Cortex of kidney (tissue), 1 donor: ENCODE data around the gene RAB20.
"Not testable (repeated sequence)": the region's sequence is repeated elsewhere in the genome, so short reads cannot be mapped to it uniquely, and the experiment has no call there.

Experiments used
- DNase-seq: peaks from one replicate; lab custom pipeline; 2025; lab: John Stamatoyannopoulos, UW

RAB20 gene

DNA sequence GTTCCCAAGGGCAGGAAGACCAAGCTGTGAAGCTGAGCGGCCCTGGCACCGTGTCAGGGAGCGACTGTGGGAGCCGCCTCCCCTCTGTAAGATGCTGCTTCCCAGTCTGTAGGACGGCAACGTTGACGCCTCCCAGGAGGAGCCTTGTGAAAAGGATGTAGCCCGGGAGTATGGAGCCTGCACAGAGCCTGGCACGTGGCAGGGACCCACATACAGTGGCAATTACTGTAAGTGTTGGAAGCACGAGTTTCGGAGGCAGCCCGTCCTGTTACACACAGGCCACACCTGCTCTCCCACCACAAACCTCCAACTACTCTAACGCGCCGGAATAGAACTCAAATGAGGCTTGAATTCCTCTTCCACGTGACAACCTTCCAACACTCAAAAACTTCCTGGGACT, 6.6 kb downstream of the RAB20 start:
- DNase-seq = no peak

DNA sequence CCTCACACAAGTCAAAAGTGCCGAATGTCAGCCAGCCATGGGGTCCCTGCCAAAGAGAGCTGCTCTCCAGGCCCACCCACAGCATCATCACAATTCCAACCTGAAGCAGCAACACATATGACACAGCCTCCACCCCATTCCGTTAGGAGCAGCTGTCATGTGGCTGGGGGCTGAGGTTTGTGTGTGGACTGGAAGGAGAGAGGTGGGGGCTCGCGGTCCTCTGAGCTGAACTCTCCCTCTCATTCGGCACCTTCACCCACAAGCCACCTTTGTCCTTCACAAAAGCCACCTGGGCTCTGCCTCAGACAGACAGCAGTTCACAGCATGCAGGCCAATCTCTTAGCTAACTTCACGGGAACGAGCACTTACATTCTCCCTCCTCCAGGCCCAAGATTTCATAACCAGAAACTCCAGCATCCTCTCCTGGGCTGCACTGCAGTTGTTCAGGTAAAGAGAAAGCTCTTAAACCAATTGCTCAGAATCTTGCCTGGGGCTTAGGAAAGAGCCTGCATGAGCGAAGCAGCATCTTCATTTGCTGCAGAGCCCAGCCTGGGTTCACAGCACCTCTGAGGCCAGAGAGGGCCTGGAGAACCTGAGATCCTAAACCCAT, 7.2 kb downstream of the RAB20 start:
- no peak for DNase-seq

DNA sequence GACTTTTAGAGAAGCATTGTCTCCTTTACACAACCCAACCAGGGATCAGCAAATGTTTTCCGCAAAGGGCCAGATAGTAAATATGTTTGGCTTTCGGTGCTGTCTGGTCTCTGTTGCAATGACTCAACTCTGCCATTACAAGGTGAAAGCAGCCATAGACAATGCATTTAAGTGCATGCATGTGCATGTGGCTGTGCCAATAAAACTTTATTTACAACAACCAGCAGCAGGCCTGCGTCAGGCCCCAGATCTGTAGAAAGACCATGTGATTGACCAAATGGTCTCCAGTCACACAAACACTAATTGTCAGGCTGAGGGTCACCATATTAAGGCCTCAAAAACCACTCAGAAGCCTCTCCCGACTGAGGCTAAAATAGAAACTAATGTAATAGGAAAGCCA, 8.1 kb downstream of the RAB20 start:
- no peak for DNase-seq

DNA sequence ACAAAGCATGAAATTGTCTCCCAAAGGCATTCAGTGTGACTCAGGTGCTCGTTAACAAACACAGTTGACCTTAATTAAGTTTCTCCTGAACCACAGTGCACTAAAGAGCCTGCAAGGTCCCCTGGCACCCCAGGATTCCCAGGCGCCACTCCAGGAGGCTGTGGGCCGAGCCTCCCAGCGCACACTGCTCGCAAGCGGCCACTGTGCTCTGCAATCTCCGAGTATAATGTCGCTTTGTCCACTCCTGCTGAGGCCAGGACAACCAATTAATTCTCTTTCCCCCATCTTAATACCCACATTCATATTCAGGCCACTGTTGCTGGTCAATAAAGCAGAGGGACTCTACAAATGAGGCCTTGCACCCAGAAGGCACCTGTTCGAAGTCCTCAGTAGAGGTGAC, 8.8 kb downstream of the RAB20 start:
- no peak for DNase-seq

DNA sequence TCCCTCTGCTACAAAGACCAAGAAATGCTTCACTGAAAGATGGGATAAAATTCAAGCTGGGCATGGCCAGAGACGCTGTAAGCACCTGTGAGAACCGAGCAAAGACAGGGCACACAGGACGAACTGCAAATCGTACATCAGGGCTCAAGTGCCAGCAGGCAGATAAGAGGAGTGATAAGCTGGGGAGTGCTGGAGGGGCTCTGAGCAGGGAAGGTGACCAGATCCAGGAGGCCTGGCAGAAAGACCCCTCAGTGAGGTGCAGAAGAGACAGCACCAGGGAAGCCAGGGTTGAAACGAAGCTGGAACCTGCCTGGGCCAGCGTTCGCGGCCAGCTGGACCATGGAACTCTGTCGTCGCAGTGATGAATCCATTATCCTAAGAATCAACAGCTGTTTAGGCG, 10.2 kb downstream of the RAB20 start:
- DNase-seq = no peak

DNA sequence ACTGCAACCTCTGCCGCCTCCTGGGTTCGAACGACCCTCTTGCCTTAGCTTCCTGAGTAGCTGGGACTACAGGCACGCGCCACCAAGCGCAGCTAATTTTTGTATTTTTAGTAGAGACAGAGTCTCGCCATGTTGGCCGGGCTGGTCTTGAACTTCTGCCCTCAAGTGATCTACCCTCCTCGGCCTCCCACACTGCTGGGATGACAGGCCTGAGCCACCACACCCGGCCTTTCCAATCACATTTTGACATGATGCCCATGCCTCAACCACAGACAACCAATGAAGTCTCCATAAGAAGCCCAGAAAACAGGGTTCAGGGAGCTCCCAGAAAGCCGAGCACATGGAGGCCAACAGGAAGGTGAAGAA, 11.7 kb downstream of the RAB20 start:
- DNase-seq = no peak

DNA sequence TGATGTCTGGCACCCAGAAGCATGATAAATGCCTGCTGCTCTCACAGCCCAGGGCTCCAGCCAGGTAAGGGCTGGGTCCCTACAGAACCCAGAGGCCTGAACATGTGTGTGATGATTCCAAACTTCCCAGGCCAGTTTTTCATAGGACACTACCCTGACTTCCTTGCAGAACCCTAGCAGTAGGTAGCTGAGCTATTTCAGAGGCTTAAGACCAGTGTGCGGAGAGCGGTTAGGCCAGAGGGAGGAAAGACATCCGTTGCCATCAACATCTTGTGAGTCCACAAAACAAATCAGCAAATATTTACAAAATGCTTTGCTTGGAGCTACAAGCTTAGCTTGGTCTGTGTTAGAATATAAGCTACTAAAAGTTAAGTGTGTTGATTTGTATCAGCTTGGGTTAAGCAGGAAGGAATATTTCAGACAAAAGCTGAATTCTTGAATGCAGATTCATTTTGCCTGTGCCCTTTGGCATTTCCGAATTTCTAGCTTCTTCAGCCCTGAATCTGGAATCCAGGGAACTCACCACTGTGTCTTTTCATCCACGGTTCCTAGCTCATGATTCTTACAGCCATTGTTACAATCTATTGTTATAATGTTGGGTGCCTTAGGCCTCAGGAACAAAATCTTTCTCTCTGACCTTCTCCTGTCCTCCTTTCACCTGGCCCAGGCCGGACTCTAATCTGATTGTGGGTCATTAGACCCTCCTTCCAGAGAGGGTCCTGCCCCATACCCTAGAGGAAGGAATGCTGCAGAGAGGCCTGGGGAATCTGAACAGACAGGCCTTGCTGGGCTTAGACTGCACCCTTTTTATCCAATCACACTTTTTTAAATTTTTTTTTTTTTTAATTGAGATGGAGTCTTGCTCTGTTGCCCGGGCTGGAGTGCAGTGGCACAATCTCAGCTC, 12.4 kb downstream of the RAB20 start:
- DNase-seq = no peak

DNA sequence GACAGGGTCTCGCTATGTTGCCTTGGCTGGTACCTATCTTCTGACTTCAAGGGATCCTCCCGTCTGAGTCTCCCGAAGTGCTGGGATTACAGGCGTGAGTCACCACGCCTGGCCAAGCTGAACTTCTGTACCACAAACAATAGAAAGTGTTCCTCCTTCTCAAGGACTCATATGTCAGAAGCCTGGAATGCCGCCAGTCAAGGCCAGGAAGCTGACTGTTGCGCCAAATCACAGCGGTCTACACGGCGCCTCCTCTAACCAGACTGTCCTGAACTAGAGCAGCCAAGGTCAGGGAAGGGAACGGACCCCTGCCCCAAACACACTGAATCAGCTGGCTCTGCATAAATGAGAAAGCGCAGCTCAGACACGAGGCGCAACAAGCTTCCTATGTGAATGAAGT, 14.6 kb downstream of the RAB20 start:
- DNase-seq = no peak

DNA sequence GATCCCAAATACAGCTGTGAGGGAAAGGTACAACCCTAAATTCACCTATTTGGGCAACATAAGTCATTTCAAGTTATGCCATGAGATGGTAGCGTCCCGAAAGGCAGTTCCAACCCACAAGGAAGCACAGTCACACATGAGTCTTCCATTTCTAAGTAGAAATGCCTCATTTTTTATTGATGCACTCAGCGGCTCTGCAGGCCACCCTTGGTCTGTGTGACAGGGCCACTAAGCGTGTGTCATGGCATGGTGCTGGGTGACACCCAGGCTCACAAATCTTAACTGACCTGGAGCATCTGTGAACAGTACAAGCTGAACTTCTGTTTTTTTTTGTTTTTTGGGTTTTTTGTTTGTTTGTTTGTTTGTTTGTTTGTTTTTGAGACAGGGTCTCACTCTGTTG, 15.1 kb downstream of the RAB20 start:
- DNase-seq = no peak

DNA sequence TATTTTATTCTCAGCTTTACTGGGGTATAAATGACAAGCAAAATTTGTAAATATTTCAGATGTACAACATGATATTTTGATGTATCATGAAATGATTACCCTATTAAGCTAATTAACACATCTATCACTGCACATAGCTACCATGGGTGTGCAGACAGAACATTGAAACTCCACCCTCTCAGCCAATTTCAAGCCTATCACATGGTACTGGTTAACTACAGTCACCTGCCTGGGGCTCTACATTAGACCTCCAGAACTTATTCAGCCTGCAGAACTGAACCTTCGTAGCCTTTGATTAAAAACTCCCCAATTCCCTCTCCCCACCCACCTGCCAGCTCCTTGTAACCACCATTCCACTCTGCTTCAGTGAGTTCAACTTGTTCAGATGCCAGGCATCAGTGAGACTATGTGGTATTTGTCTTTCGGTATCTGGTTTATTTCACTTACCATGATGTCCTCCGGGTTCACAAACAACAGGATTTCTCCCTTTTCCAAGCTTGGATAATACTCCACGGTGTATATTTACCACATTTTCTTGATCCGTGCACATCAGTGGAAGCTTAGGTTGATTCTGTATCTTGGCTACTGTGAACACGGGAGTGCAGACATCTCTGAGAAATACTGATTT, 19.2 kb downstream of the RAB20 start:
- no peak for DNase-seq

DNA sequence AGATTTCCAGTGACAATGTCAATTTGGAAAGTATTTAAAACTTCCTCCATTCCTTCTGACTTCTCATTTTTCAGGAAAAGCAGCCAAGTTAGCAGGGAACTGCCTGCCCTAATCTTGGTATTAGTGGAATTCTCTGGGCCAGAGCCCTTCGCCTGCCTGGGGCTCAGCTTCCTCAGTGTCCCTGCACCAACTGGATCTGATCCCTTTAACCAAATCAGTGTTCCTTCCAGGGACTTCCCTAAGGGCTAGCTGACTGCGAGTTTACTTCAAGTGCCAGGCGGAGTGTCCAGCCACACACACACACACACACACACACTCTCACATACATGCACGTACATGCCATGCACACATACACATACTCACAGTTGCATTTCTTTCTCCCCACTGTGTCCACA, 20.0 kb downstream of the RAB20 start:
- DNase-seq = no peak

DNA sequence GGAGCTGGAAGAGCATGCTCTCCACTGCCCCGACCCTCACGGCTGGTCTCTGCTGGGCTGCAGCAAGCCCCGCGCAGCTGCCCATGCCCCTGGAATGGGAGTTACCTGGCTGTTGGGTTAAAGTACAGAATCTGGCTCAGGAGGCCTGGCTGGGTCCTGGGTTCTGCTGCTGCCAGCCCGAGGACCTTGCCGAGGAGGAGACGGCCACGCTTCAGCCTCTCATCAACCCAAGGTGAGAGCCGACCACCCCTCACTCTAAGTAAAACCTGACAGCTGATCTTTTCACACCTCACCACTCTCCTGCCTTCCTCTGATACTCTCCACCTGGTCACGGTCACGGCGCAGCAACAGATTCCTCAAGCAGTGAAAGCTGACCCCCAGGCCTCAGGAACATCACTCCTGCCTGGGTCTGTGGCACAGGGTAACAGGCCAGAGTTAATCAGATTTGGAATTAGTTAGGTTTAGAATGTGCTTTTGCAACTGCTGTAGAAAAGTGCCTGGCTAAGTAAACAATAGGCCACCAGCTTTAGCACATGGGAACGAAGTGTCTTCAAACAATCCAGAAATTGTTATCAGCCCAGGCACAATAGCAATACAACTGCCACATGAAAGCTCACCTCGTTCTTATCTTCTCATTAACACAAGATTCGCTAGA, 20.5 kb downstream of the RAB20 start:
- DNase-seq = no peak

DNA sequence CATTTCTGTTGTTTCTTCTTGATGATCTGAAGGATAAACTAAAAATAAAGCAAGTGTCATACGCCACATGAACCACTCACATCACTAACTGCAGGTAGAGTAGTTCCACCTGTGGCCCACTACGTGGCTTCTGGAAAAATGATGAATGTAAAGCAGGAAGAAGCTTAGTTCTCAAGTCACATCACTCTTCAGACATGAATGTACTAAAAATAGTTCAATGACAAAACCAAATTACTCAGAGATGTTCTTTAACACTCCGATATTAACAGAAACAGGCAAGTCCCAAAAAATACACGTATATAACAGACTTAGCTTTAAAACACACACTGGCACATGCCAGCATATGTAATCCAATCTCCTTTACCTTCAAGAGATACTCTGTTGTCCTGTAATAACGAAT, 21.6 kb downstream of the RAB20 start:
- no peak for DNase-seq

DNA sequence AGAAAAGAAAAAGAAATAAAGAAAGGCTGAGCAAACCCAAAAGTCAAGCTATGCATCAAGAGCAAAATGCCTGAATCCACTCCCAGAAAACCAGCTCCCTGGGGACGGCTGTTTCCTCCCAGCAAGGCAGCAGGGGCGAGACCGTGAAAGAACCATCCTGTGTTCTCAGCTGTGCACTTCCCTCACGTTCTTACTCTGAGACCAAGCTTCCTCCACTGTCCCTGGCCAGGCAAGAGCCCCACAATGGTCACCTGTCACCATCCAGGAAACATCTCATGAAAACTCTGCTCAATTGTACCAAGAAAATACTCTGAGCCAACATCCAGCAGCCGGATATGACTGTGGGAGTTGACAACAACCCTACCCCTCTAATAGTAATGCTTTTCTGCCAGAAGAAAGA, 22.9 kb downstream of the RAB20 start:
- no peak for DNase-seq

DNA sequence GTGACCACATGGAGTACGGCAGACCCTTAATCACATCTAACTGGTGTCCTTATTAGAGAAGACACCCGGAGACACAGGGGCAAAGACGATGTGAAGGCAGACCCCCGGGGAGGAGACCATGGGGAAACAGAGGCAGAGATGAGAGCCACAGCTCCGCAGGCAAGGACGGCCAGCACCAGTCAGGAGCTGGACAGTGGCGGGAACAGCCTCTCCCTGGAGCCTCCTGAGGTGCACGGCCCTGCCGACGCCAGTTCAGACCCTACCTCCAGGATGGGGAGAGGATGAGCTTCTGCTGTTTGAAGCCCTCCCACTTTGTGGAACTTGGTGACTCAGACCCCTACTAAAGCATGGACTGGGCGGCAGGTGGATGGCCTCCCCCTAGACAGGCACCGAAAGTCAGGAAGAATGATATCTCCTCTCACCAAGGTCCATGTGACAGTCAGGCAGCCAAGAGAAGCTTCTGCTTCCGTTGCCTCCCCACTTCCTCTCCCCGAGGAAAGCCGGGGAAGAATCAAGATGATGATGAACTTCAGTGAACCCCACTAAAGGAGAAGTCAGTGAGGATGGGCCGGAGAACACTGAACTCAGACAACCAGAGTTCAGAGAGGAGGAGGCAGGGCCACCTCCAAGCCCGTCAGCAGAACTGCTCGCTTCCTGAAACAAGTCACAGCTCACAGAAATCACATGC, 25.4 kb downstream of the RAB20 start:
- no peak for DNase-seq

DNA sequence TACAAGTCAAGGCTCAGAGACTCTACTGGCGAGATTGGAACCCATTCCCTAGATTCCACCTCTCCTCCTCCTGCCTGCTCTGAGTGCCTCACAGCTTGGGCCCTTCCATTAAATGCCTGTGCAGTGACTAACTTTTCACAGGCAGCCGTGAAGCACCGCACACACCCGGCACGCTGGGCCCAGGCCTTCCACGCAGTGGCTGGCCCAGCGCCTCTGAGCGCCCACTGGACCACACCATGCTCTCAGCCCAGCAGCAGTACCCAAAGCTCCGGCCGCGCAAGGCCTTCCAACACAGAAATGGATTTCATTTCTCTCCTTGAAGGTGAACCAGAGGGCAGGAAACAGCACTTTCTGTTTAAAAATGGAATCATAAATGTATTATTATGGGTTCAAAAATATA, 26.0 kb downstream of the RAB20 start:
- DNase-seq = no peak

DNA sequence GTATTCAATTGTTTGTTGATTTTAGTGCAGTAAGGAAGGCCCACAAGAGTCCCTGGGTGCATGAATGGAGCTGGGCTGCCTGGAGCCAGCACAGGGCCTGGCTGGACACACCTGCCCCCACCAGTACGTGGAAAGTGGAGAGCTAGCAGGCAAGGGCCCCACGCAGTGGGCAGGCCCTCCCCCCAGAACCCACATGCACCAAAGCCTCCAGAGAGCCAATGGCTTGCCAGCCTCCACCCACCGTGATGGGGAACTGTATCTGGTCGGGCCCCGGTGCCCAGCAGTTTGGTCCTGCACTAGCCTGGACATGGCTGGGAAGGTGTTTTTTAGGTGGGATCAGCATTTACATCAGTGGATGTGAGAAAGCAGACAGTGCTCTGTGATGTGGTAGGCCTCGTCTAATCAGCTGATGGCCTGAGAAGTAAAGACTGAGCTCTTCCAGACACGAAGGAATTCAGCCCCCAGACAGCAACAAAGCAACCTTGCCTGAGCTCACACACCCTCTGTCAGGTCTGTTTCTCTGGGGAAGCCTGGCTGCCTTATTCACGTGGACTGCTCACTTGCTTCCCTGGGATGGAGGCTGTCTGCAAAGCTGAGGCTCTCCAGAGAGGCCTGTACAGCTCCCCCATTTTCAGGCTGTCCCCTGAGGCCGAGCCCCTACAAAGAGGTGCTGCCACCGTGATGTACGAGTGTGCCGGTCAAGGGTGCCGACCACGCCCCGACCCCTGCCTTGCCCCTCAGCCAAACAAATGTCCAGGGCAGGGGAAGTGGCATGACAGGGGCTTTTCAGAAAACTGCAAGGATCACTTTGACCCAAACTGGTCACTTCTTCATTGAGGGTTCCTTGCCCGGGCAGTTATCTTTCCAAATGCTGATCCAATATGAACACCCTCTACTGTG, 27.5 kb downstream of the RAB20 start:
- no peak for DNase-seq

DNA sequence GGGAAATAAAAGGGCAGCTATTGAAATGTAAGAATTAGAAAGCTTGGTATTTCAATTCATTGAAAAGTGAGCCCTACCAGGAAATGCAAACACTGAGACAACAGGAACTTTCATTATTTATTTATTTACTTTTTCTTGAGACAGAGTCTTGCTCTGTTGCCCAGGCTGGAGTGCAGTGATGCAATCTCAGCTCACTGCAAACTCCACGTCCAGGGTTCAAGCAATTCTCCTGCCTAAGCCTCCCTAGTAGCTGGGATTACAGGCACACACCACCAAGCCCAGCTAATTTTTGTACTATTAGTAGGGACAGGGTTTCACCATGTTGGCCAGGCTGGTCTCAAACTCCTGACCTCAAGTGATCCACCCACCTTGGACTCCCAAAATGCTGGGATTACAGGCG, 29.3 kb downstream of the RAB20 start:
- DNase-seq = not testable (repeated sequence)

DNA sequence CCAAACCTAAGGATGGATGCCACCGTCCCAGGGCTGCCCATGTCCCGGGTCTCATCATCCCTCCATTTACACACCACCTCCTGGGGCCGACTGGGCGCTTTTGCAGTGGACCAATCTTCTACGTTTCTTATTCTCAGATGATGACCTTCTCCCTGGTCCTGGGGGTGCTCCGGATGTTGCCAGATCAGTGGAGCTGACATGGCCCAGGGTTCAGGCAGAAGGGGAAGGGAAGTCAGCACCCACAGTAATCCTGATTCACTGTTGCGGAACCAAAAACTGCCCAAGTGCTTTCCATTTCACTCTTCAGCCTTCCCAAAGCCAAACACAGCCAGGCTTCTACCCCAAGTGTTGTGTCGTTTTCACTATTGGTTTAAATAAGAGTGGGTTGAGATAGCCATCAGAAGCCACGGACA, 29.8 kb downstream of the RAB20 start:
- no peak for DNase-seq

DNA sequence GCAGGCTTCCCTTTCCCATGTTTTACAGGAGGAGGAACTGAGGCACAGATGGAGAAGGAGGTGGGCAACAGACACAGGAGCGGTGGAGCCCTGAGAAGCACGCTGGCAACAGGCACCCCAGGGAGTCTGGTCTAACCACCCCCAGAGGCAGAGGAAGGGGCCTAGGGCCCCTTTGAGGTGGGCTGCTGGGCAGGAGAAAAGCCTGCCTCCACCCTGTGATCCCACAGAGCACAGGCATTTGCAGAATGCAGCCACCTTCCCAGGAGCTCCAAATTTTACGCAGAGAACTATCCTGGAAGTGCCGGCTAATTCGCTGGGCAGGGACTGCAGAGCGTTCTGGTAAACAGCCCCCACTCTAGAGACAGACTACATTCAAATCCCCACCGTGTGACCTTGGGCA, 30.4 kb downstream of the RAB20 start:
- no peak for DNase-seq
